HG02763 (cell line): ENCODE data around the gene MCHR1.
"Not testable (repeated sequence)": the region's sequence is repeated elsewhere in the genome, so short reads cannot be mapped to it uniquely, and the experiment has no call there.

Experiments used
- ATAC-seq: cut with Tn5 transposase; IDR thresholded peaks from one replicate; pipeline ENCODE4 v1.9.1; 2021; ENCODE audit warnings: mild to moderate bottlenecking, moderate library complexity; ENCODE audit not compliant: unreplicated experiment

The MCHR1 gene

GRCh38 chr22:40654522-40655167 is 24.6 kb upstream of the MCHR1 start:
- no peak for ATAC-seq

- not testable (repeated sequence) for ATAC-seq
Observed at GRCh38 chr22:40655941-40656340, 23.3 kb upstream of the MCHR1 start.

GRCh38 chr22:40656651-40657050 is 22.6 kb upstream of the MCHR1 start:
- not testable (repeated sequence) for ATAC-seq

GRCh38 chr22:40659166-40659565 is 20.1 kb upstream of the MCHR1 start:
- ATAC-seq, result no peak

- ATAC-seq, result no peak
Observed at GRCh38 chr22:40660730-40661129, 18.6 kb upstream of the MCHR1 start.

- no peak for ATAC-seq
Observed at GRCh38 chr22:40661671-40662070, 17.6 kb upstream of the MCHR1 start.

- ATAC-seq, result no peak
Observed at GRCh38 chr22:40665312-40665711, 14.0 kb upstream of the MCHR1 start.

GRCh38 chr22:40666151-40666848 is 13.0 kb upstream of the MCHR1 start:
- no peak for ATAC-seq

GRCh38 chr22:40668611-40669411 is 10.5 kb upstream of the MCHR1 start:
- no peak for ATAC-seq

- no peak for ATAC-seq
Observed at GRCh38 chr22:40670058-40670457, 9.2 kb upstream of the MCHR1 start.

GRCh38 chr22:40671369-40671768 is 7.9 kb upstream of the MCHR1 start:
- no peak for ATAC-seq

- no peak for ATAC-seq
Observed at GRCh38 chr22:40671796-40672360, 7.4 kb upstream of the MCHR1 start.

GRCh38 chr22:40673017-40673416 is 6.3 kb upstream of the MCHR1 start:
- no peak for ATAC-seq

- ATAC-seq, result no peak
Observed at GRCh38 chr22:40674274-40674673, 5.0 kb upstream of the MCHR1 start.

GRCh38 chr22:40676166-40676565 is 3.1 kb upstream of the MCHR1 start:
- ATAC-seq, result not testable (repeated sequence)

- no peak for ATAC-seq
Observed at GRCh38 chr22:40676644-40677043, 2.6 kb upstream of the MCHR1 start.

- ATAC-seq, result no peak
Observed at GRCh38 chr22:40678493-40679248, 613 bp upstream of the MCHR1 start.

GRCh38 chr22:40679964-40680818 is 907 bp downstream of the MCHR1 start:
- ATAC-seq, result no peak

- no peak for ATAC-seq
Observed at GRCh38 chr22:40680819-40681183, 1.5 kb downstream of the MCHR1 start.

- ATAC-seq, result no peak
Observed at GRCh38 chr22:40681451-40681850, 2.2 kb downstream of the MCHR1 start.
